Dedifferentiated amniotic fluid mesenchymal stem cell (primary cell): Measurements from ENCODE around the gene TMPRSS13.
"Not testable (repeated sequence)": the region's sequence is repeated elsewhere in the genome, so short reads cannot be mapped to it uniquely, and the experiment has no call there.

Experiments used
- DNase-seq: peaks from one replicate; pipeline ENCODE4 v3.0.0-alpha.2; 2016; ENCODE audit errors: extremely low spot score

The TMPRSS13 gene

DNA sequence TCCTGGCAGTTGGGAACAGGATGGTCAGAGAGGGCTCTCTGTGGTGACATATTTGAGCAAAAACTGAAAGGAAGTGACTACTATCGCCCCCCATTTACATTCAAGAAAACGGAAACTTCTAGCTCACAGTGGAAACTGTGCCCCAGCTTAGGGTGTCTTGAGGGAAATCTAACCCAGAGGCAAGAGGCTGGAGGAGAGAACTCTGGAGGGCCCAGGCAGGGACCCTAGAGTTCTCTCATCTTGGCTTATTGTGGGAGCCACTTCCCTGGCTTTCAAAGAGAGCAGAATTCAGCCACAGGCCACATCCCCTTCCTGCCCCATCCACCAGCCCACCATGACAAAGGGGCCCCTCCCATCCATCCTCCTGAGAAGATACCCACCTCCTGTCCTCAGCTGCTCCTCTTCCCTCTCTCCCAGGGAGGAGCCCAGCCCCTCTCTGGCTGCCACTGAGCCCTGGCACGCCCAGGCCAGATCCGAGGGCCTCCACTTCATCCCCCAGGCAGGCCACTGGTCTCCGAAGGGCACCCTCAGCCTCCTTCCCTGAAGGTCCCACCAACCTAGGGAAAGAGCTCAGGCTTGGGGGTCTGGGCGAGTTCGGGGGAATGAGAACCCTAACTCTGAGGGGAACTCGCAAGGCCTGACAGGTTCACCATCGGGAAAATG, 1.6 kb upstream of the TMPRSS13 start:
- DNase-seq = no peak

GRCh38 chr11:117929916-117930570, 841 bp upstream of the TMPRSS13 start:
- DNase-seq = no peak

GRCh38 chr11:117928446-117929141, 608 bp downstream of the TMPRSS13 start:
- no peak for DNase-seq

DNA sequence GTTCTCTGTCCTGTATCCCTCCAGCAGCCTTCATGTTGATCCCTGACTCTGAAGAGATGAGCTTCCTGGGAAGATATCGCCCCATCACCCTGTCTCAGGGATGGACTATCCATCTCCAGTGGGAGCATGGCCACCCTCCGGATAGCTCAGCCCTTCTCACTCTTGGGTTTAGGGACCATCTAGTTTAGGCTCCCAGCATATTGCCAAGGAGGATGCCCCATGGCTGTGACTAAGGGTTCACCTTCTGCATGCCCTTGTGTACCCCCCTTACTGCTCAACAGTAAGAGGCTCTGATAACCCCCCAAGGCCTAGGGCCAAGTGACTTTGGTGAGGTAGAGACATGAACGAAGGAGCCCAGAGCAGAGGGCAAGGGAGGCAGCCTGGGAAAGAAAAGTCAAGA, 1.3 kb downstream of the TMPRSS13 start:
- DNase-seq = no peak

DNA sequence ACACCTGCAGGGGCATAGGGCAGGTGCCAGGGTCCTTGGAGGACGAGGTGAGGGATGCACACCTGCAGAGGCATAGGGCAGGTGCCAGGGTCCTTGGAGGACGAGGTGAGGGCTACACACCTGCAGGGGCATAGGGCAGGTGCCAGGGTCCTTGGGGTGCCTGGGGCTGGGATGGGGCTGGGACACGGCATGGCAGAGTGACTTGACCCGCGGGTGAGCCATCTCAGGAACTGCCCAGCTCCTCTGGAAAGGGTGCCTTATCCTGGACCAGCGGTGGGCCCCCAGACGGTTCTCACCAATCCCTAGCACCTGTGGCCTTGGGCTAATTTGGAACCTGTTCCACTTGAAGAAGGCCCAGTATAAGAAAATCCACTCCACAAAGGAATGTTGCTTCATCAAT, 3.0 kb downstream of the TMPRSS13 start:
- not testable (repeated sequence) for DNase-seq

DNA sequence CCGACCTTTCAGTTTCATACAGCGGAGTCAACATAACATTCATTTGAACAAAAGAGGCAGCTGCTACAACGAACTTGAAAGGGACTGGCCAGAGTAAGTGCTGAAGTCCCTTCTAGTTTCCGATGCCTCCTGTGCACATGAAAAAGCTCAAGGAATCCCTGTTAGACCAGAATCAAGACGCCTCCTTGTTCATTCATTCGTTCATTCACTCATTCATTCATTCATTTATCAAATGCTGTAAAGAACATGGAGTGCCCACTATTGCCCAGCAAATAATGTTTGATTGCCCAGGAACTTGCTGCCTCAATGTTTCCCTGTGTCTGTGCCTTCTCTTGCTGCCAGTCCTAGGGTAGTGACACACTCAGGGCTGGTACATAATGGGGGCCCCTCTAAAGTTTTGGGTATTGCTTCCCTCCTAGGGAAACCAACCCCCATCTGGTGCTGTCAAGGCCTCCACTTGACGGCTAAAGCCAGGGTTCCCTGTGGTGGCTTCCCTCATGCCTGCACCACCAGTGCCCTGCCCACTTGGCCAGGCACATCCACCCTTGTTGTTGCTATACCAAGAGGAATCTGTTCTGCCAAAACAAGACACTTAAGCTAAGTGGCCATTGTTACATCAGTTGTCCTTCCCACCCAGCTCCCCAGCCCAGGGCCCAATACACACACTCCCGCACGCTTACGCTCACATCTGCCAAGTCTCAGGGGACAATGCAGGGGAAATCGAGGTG, 3.8 kb downstream of the TMPRSS13 start:
- no peak for DNase-seq

GRCh38 chr11:117924631-117925170, 4.5 kb downstream of the TMPRSS13 start:
- DNase-seq = no peak

DNA sequence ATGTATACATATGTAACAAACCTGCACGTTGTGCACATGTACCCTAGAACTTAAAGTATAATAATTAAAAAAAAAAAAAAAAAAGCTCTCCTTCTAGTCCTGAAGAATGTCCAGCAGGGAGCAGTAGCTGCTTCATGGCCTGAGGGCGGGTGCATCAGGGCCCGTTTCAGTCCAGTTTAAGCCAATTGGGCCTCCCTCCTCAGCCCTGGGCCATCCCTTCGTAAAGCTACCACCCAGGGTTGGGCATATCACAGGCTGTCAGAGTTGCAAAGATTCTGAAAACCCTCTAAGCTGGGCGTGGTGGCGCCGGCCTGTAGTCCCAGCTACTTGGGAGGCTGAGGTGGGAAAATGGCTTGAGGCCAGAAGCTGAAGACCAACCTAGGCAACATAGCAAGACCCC, 5.4 kb downstream of the TMPRSS13 start:
- no peak for DNase-seq

GRCh38 chr11:117923275-117923674, 5.9 kb downstream of the TMPRSS13 start:
- DNase-seq = no peak

DNA sequence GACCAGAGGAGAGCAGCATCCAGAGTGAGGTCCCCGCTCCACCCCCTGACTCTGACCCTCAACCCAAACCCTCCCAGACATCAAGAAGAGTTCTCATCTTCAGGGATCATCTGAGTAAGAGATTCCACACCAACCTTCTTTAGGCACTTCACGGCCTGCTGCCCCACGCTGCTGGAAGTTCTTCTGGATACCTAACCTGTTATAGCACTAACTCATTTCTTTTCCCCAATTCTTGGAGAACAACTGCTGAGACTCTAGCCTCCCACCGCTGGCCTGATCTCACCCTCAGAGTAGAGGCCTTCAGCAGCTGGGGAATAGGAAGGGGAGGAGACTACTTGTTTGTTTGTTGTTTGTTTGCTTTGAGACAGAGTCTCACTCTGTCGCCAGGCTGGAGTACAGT, 7.3 kb downstream of the TMPRSS13 start:
- DNase-seq = no peak

DNA sequence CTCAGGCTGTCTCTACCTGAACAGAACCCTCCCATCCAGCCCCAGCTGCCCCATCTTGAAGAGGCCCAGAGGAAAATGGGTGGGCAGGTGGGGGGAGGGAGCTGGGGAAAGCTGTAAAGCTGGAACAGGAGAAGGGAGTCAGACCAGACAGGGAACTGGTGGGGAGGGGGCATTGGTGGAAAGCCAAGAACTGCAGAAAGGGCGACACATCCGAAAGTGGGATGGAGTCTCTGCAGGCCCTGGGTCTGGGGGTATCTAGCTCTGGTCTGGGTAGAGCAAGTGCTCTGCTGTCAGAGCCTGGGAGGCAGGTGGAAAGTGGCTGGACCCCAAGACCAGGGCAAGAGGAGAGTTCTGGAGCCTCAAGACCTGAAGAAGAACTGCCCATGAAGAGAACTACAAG, 7.7 kb downstream of the TMPRSS13 start:
- no peak for DNase-seq

DNA sequence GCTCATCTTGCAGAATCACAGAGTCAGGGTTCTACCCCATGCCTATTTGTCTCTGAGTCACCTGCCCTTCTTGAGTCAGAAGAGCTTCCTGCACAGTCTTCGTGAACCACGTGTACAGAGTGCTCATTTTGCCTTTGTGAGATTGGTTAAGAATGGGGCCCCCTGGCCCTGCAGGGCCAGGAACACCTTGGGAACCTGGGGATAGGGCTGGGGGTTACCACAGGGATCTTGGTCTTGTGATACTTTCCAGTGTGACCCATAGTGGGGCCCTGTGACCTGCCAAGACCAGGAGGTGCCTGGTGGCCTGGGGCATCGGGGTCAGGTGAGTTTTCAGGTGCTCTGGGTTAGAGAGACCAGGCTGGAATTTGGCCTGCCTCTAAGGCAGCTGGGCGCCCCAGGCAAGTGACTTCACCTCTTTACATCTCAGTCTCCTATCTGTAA, 9.4 kb downstream of the TMPRSS13 start:
- no peak for DNase-seq

DNA sequence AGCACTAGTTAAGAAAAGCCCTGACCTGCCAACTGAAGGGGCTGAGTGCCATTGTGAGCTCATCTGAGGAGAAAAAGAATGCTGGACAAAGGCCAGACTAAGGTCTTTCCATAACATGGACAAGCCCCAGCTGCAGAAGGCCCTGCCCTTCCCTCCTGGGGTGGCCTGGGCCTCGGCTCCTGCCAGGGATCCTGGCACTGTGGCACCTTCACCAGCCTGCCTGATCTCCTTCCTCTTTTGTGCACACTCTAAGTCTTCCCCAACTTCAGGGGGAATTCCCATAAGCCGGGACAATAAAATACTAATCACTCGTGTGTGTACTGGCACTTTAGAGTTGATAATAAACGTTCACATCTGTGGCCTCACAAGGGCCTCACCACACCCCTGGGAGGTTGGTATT, 9.9 kb downstream of the TMPRSS13 start:
- DNase-seq = no peak

- no peak for DNase-seq
These were observed 10.6 kb downstream of the TMPRSS13 start for GRCh38 chr11:117918366-117919255.

GRCh38 chr11:117917591-117918151, 11.5 kb downstream of the TMPRSS13 start:
- no peak for DNase-seq

GRCh38 chr11:117916956-117917355, 12.2 kb downstream of the TMPRSS13 start:
- no peak for DNase-seq

DNA sequence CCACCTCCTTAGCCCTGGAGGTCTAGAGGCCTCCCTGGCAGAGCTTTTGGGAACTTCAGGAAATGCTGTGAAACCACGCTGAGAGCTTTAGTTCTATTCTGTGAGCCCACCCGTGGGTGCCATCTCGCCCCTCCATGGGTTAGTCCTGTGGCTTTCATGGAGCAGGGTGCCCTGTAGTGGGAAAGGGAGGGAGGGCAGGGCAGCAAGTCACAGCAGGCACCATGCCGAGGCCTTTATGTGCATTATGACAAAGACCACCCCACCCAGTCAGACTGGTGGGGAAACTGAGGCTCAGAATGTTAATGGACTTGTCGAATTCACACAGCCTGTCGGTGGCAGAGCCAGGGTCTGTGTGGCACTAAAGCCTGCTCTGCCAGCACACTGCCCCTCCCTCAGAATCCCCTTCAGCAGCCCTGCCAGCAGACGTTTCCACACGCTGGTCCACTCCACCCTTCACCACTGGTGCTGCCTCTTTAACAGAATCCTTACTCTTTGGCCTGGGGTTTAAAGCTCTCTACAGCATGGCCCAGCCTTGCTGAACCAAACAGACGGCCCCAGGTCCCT, 13.4 kb downstream of the TMPRSS13 start:
- DNase-seq = no peak

- no peak for DNase-seq
These were observed 14.1 kb downstream of the TMPRSS13 start for GRCh38 chr11:117914991-117915618.

DNA sequence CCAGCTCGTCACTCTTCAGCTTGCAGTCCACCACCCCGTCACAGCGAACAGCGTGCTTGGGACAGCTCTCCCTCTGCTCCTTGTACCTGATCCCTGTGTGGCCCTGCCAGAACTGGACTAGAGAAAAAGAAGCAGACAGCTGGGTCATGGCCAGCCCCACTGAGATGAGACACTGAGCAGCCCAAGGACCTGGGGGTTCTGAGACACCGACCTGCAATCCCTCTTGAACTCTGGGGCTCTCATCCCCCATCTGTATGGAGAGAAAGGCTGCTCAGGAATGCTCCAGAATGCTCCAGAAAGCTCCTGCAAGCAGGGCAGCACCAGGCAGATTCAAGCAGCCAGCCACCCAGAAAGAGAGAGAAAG, 14.8 kb downstream of the TMPRSS13 start:
- DNase-seq = no peak
